ENCODE measurements around the gene WDR82.

WDR82 gene

GRCh38 chr3:52278510-52279069, at the start of gene WDR82:
Gene WDR82 (minus strand): TSS chr3:52278649. CDS start chr3:52278361, 288 bp downstream.
- peak; percentile 36 for DNase-seq

- no peak for DNase-seq
Observed at GRCh38 chr3:52327486-52328290, 49.2 kb upstream of the WDR82 start.

- no peak for DNase-seq
Observed at GRCh38 chr3:52326976-52327375, 48.5 kb upstream of the WDR82 start.

GRCh38 chr3:52325686-52326085, 47.2 kb upstream of the WDR82 start:
- no peak for DNase-seq

GRCh38 chr3:52324676-52325075, 46.2 kb upstream of the WDR82 start:
- no peak for DNase-seq

- DNase-seq, result no peak
Observed at GRCh38 chr3:52323526-52324295, 45.3 kb upstream of the WDR82 start.

GRCh38 chr3:52322466-52322865, 44.0 kb upstream of the WDR82 start:
- DNase-seq, result no peak

- DNase-seq, result no peak
Observed at GRCh38 chr3:52321481-52321880, 43.0 kb upstream of the WDR82 start.

- DNase-seq, result no peak
Observed at GRCh38 chr3:52319921-52320595, 41.6 kb upstream of the WDR82 start.

GRCh38 chr3:52318186-52318816, 39.9 kb upstream of the WDR82 start:
- DNase-seq, result no peak

GRCh38 chr3:52317208-52318000, 39.0 kb upstream of the WDR82 start:
- no peak for DNase-seq

GRCh38 chr3:52315977-52316764, 37.7 kb upstream of the WDR82 start, which contains the start of gene DNAH1:
Gene DNAH1 (plus strand): TSS chr3:52316319. CDS start chr3:52322443, 6,124 bp downstream.
- no peak for DNase-seq

- no peak for DNase-seq
Observed at GRCh38 chr3:52315006-52315405, 36.6 kb upstream of the WDR82 start.

GRCh38 chr3:52314489-52314888, 36.0 kb upstream of the WDR82 start:
- no peak for DNase-seq

GRCh38 chr3:52313774-52314188, 35.3 kb upstream of the WDR82 start:
- no peak for DNase-seq

GRCh38 chr3:52313188-52313773, 34.8 kb upstream of the WDR82 start:
- DNase-seq, result no peak

- no peak for DNase-seq
Observed at GRCh38 chr3:52311576-52312119, 33.2 kb upstream of the WDR82 start.

- no peak for DNase-seq
Observed at GRCh38 chr3:52310861-52311575, 32.6 kb upstream of the WDR82 start.

GRCh38 chr3:52308308-52308707, 29.9 kb upstream of the WDR82 start:
- no peak for DNase-seq

- no peak for DNase-seq
Observed at GRCh38 chr3:52306978-52307377, 28.5 kb upstream of the WDR82 start.
